Kidney epithelial cell (primary cell): Measurements from ENCODE around the gene GBP2. TPM values are rescaled to one million over a fixed set of nuclear protein-coding genes. Genes with fewer than 3 reads are reported as not detected.

Experiments
- DNase-seq: peaks from one replicate; pipeline ENCODE4 v3.0.0-alpha.2; 2010; ENCODE audit warnings: low read depth
- H3K27me3 ChIP-seq: 2 replicates; pipeline ENCODE4 v1.6.0; 2011; ENCODE audit warnings: low read length; ENCODE audit not compliant: control insufficient read depth, insufficient read depth
- H3K36me3 ChIP-seq: 2 replicates; pipeline ENCODE4 v1.5.1; 2011; ENCODE audit warnings: low read length; ENCODE audit not compliant: control insufficient read depth, insufficient read depth
- H3K4me3 ChIP-seq: 2 replicates; pipeline ENCODE4 v1.5.1; 2011; ENCODE audit warnings: low read depth, mild to moderate bottlenecking, control low read depth, low read length
- total RNA-seq: library from RNA; depleted of rRNA; stranded (reverse); fragments of >200 nt; gene quantifications from 2 replicates; pipeline ENCODE4 v1.2.3, GENCODE V29; 2015
- TF ChIP-seq, protein P1 (sequence below): IDR thresholded peaks from 2 replicates; pipeline ENCODE4 v1.5.1; 2011; ENCODE audit warnings: mild to moderate bottlenecking, moderate library complexity, low read length, control low read depth, inconsistent platforms; ENCODE audit not compliant: insufficient read depth, poor library complexity, severe bottlenecking

The GBP2 gene
- 2.2 and 2.7 TPM in 2 replicates for total RNA-seq

GRCh38 chr1:89125913-89126580 lies at the start of gene GBP2:
GBP2 (minus strand) TSS chr1:89126114; CDS start chr1:89121966, 4,148 bp downstream.
- Histone ChIP-seq H3K4me3 (peak within 1 kb of the TSS; percentile 2), H3K27me3 (no peaks in the 10 kb centered on the region), H3K36me3 (no peaks in the 10 kb centered on the region)
- TF ChIP-seq, protein P1, sequence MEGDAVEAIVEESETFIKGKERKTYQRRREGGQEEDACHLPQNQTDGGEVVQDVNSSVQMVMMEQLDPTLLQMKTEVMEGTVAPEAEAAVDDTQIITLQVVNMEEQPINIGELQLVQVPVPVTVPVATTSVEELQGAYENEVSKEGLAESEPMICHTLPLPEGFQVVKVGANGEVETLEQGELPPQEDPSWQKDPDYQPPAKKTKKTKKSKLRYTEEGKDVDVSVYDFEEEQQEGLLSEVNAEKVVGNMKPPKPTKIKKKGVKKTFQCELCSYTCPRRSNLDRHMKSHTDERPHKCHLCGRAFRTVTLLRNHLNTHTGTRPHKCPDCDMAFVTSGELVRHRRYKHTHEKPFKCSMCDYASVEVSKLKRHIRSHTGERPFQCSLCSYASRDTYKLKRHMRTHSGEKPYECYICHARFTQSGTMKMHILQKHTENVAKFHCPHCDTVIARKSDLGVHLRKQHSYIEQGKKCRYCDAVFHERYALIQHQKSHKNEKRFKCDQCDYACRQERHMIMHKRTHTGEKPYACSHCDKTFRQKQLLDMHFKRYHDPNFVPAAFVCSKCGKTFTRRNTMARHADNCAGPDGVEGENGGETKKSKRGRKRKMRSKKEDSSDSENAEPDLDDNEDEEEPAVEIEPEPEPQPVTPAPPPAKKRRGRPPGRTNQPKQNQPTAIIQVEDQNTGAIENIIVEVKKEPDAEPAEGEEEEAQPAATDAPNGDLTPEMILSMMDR, result no peak
- DNase-seq, result peak; percentile 69

DNA sequence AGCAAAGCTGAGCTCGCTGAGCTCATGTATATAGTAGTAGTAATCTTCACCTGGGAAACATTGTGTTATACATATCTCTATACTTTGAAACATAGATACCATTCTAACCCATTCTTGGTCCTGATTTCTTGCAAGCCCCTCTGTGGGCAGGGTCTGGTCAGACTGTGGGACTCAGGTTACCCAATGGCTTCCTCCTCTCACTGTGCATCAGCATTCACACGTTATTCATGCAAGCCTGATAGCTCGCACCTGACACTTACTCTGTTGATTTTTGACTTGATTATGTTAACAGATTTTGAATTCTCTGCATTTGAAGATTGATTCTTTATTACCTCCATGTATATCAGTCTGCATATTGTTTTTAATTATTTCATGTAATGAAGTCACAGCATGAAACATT lies 48.6 kb upstream of the GBP2 start:
- TF ChIP-seq, protein P1, result no peak
- H3K4me3 ChIP-seq, result no peak overlapping the region
- no peaks in the 10 kb centered on the region for H3K27me3 ChIP-seq
- DNase-seq, result no peak
- H3K36me3 ChIP-seq, result no peaks in the 10 kb centered on the region

DNA sequence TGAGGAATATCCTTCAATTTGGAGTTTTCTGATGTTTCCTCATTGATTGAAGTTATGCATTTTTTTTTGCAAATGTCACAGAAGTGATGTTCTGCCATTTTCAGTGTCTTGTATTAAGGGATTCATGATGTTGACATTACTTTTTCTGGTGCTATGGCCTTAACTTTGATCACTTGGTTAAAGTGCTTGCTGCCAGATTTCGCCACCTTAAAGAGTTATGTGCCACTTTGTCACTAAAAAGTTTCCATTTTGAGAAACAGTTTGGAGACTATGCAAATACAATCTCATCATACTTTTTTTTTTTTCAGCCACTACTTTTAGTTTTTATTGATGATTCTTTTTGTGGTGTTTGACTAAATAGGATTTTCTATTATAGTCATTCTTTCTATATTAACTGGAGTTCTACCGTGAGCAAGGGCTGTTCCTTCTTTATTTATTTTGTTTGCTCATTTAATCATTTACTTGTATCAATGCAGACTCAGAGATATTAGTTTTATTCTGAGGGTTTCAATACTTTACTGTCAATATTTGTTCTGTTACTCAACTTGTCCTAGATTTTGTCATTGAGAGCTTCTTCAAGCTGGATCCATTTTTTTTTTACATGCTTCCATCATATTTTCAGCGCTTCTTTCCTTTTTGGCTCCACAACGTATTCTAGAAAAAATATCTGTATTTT lies 46.7 kb upstream of the GBP2 start:
- TF ChIP-seq, protein P1, result no peak
- Histone ChIP-seq H3K27me3 (no peaks in the 10 kb centered on the region), H3K36me3 (no peaks in the 10 kb centered on the region), H3K4me3 (no peak overlapping the region)
- no peak for DNase-seq

- no peaks in the 10 kb centered on the region for H3K36me3 ChIP-seq
- DNase-seq, result no peak
- TF ChIP-seq, protein P1, result no peak
- no peaks in the 10 kb centered on the region for H3K27me3 ChIP-seq
- no peak overlapping the region for H3K4me3 ChIP-seq
These were observed 45.1 kb upstream of the GBP2 start for GRCh38 chr1:89171067-89171438.

GRCh38 chr1:89170170-89171066 lies 44.5 kb upstream of the GBP2 start:
- TF ChIP-seq, protein P1, result no peak
- H3K36me3 ChIP-seq, result no peaks in the 10 kb centered on the region
- no peak for DNase-seq
- H3K27me3 ChIP-seq, result no peaks in the 10 kb centered on the region
- no peak overlapping the region for H3K4me3 ChIP-seq
